GM21381 (cell line): ENCODE measurements around the gene HIGD2A.

Source experiments
- ATAC-seq: cut with Tn5 transposase; IDR thresholded peaks from one replicate; pipeline ENCODE4 v1.9.1; 2021; ENCODE audit warnings: mild to moderate bottlenecking, moderate library complexity; ENCODE audit not compliant: unreplicated experiment

HIGD2A gene

DNA sequence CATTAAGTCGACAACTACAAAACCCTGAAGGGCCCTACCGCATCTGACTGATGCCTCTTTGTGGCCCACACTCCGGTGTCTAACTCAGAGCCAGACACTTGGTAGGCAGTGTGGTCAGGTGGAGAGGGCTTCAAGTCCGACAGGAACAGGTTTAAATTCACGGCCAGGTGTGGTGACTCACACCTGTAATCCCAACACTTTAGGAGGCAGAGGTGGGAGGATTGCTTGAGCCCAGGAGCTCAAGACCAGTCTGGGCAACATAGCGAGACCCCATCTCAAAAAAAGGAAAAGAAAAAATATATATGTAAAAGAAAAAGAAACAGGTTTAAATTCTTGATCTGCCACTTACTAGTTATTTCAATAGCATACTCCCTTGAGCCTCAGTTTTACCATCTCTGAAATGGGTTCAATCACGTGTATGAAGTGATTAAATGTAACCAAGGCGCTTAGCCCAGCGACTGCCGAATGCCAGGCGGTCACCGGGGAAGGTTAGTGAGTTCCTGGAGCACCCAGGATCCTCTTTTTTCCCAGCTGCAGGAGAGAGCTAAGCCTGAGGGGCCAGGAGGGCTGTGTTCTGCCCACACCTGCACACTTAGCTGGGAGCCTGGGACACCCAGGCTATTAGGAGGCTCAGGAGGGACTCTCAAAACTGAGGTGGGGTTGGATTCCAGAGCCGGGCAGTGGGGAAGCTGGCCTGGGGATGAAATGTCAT is 26.8 kb downstream of the HIGD2A start:
- ATAC-seq = no peak

DNA sequence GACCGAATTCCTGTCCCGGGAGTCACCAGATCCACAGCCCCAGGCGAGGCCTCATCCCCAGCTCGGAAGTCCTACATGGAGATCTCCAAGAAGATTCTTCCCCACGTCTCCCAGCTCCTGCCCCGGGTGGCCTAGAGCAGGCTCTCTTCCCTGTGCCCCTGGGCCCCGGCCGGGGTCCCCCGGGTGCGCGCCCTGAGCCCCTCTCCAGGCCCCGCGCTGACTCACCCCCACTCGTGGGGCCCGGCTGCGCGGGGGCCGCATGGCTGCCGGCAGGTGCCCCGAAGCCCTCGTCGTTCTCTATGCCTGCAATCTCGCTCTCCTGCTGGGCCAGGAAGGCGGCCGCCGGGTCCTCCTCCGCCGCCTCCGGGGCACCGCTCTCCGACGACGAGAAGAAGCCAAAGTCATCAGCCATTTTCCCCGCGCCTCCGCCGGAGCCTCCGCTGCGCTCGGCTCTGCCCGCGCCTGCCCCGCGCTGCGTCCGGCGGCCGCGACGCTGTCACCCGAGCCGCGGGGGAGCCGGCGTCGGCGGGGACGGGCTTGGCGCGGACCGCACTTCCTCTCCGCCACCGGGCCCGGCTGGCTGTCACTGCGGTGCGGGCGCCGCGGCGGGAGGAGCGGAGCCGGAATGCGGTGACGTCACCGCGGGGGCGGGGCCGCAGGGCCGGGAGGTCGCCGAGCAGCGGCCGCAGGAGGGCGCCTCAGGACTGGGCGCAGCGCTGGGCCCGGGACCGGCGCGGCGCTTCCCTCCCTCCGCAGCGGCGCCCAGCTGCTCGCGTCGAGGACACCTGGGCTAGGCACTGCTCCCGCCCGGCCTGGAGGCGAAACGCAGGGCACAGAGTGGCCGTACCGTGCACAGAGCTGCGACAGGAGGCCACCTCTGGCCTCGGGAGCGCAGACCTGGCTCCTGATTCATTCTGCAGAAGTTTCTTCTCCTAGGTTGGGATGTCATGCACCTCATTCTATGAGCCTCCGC is 27.7 kb downstream of the HIGD2A start, which contains the start of gene CLTB:
TSS of gene CLTB (minus strand) at position 588 of the 973 bp plus-strand sequence. CDS start at position 412, 176 bp downstream.
- ATAC-seq = peak; percentile 90

- ATAC-seq = no peak
These were observed 28.4 kb downstream of the HIGD2A start for GRCh38 chr5:176416965-176417364.

GRCh38 chr5:176418251-176418650 is 29.7 kb downstream of the HIGD2A start:
- ATAC-seq = no peak

DNA sequence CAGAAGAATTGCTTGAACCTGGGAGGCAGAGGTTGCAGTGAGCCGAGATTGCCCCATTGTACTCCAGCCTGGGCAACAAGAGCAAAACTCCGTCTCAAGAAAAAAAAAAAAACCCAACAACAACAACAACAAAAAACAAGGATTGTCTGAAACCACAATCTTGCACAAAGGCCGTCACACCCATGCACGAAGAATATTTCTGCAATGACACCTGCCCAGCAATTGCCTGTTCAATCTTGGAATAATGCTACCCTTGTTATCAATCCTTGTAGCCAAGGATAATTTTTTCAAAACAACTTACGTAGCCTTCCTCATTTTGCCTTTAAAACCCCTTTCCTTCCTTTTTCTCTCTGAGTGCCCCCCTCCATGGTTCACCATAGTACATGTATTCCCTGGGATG is 31.5 kb downstream of the HIGD2A start:
- ATAC-seq = no peak

DNA sequence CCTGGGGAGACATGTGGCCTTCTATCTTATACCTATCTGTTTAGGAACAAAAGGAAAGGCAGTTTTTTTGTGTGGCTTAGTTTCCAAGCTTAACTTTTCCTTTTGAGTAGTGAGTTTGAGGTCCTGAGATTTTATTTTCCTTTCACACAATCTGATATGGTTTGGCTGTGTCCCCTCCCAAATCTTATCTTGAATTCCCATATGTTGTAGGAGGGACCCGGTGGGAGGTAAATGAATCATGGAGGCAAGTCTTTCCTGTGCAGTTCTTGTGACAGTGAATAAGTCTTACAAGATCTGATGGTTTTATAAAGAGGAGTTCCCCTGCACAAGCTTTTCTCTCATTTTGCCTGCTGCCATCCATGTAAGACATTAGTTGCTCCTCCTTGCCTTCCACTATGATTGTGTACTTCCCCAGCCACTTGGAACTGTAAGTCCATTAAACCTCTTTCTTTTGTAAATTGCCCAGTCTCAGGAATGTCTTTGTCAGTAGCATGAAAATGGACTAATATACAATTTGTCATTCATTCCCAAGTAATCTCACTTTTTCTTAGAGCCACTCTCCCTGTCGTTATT is 32.5 kb downstream of the HIGD2A start:
- no peak for ATAC-seq

DNA sequence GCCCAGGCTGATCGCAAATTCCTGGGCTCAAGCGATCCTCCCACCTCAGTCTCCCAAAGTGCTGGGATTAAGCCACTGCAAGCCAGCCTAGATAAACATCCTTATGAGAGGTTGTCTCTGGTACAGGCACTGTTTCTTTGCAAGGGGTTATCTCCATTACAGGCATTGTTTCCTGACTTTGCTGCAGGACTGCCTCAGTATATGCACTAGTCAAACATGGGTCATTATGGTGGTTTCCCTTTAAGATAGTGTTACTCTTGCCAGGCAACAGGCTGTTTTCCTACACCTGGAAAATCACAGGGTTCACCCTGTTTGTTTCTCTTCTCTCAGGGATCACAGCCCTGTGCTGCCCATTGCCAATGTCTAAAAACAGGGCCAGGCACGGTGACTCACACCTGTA is 35.6 kb downstream of the HIGD2A start:
- no peak for ATAC-seq

DNA sequence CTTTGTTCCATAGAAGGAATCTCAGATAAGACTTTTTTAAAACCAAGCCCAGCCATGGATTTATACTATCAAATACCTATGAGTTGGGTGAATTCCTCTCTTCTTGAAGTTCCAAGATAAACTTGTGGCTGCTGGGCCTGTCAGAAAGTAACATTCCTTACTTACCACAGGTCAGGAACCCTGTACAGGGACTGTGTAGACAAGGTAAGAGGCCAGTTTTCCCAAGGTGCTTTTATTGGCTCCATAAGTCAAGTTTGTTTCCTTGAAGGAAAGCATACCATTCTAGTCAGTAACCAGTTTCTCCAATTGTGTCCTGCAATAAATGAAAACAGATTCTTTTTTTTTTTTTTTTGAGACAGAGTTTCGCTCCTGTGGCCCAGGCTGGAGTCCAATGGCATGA is 36.6 kb downstream of the HIGD2A start:
- ATAC-seq = no peak

GRCh38 chr5:176425791-176426190 is 37.2 kb downstream of the HIGD2A start:
- no peak for ATAC-seq

DNA sequence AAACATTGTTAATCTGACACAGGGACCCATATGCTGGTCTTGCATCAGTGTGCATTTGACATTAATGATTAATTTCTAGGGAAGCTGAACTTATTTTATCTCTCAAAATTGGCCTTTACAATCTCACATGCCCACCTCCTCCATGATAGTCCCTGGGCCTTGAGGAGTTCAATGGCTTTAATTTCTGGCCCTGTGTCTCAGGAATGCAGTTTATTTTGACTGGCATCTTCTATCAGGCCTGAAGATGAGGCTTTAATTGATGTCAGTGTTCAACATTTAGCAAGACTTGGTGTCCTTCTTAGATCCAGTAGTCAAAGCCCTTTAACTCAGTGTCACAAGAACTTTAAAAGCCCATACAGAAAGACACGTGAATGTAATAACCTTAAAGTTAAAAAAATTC is 38.3 kb downstream of the HIGD2A start:
- ATAC-seq = no peak

- ATAC-seq = no peak
These were observed 39.4 kb downstream of the HIGD2A start for GRCh38 chr5:176427971-176428370.

DNA sequence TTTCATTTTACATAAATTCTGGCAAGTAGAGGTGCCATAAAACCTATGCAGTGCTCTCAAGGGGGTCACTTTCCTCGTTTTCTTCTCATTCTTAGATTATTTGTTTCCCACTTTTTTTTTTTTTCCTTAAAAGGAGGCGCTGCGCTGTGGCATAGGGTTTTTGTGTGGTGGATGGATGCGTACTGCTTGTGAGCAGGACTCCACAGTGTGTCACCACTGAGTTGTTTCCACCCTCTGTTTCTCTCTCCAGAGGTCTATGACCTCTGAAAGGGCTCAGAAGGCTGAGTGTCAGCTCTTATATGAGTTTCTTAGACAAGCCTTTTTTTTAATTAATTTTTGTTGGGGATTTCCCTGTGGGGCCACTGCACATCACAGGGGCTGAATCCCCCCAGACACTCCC is 41.4 kb downstream of the HIGD2A start:
- ATAC-seq = no peak

DNA sequence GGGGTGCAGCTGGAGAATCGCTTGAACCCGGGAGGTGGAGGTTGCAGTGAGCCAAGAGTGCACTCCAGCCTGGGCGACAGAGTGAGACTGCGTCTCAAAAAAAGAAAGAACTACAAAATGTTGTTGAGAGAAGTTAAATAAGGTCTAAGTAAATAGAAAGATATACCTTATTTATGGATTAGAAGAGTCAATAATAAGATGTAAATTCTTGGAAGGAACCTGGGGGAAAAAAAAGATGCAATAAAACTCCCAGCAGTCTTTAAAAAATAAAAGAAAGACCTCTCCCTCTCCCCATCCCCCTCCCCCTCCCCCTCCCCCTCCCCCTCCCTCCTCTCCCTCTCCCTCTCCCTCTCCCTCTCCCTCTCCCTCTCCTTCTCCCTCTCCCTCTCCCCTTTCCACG is 44.2 kb downstream of the HIGD2A start:
- no peak for ATAC-seq

DNA sequence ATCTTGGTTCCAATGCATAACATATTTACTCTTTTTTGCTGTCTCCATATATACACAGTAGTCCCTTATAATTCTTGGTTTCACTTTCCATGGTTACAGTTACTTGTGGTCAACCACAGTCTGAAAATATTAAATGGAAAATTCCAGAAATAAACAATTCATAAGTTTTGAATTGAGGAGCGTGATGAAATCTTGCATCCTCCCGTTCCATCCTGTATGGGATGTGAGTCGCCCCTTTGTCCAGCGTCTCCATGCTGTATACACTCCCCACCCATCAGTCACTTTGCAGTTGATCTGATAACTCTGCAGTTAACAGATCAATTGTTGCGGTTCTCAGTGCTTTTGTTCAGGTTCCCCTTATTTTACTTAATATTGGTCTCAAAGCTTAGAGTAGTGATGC is 48.1 kb downstream of the HIGD2A start:
- peak; percentile 64 for ATAC-seq

- ATAC-seq = no peak
These were observed 50.6 kb downstream of the HIGD2A start for GRCh38 chr5:176438959-176439757.
